Gastrocnemius medialis (tissue), 4 donors: ENCODE data around the gene C2CD4D. TPM values are rescaled to one million over a fixed set of nuclear protein-coding genes. Genes with fewer than 3 reads are reported as not detected.

ENCODE experiments used
- ATAC-seq, 2 donors: fragments of 150-250 bp; one replicate each; pipeline ENCODE4 v1.9.1; 2016
- DNase-seq, 2 donors: peaks; one replicate each; pipeline ENCODE4 v3.0.0-alpha.2; 2019
- H3K27ac ChIP-seq, 4 donors: fragments of 200-600 bp; sonication (generic); 1 replicate in 1 of 4; 2 replicates in 3 of 4; pipeline ENCODE4 v1.5.1; 2016 to 2018; ENCODE audit warnings: mild to moderate bottlenecking in 2 of 4, moderate library complexity in 1 of 4
- H3K27me3 ChIP-seq, 3 donors: fragments of 200-600 bp; sonication (generic) in 2 of 3; 1 replicate in 1 of 3; 2 replicates in 2 of 3; pipeline versions ENCODE4 v1.5.1 to v1.6.0; 2016 to 2019; ENCODE audit warnings: mild to moderate bottlenecking in 1 of 3, moderate library complexity in 1 of 3
- H3K36me3 ChIP-seq, 2 donors: fragments of 200-600 bp; sonication (generic) in 1 of 2; one replicate each; pipeline ENCODE4 v1.5.1; 2017 to 2018
- H3K4me1 ChIP-seq, 2 donors: fragments of 200-600 bp; sonication (generic) in 1 of 2; one replicate each; pipeline ENCODE4 v1.5.1; 2016 to 2017; ENCODE audit warnings: mild to moderate bottlenecking in 2 of 2
- H3K4me3 ChIP-seq, 4 donors: fragments of 200-600 bp; sonication (generic) in 3 of 4; 1 replicate in 1 of 4; 2 replicates in 3 of 4; pipeline ENCODE4 v1.5.1; 2016 to 2019; ENCODE audit warnings: mild to moderate bottlenecking in 2 of 4
- H3K9me3 ChIP-seq, 3 donors: fragments of 200-600 bp; sonication (generic) in 2 of 3; 1 replicate in 1 of 3; 2 replicates in 2 of 3; pipeline ENCODE4 v1.5.1; 2016 to 2019
- POLR2A ChIP-seq, 2 donors: fragments of 450-650 bp; IDR thresholded peaks; one replicate each; pipeline ENCODE4 v1.6.1; 2017; ENCODE audit warnings: antibody characterized with exemption in 2 of 2, mild to moderate bottlenecking in 2 of 2, moderate library complexity in 2 of 2
- in situ Hi-C, 4 donors: fragments of 200-750 bp; cut with MboI; loops; one replicate each; pipeline versions ENCODE4 v1.15.0 to v1.8.0; 2017; ENCODE audit warnings: low sequenced_read_pairs in 4 of 4
- intact Hi-C: fragments of 100-400 bp; cut with DNase I; formaldehyde crosslinking; loops from one replicate; pipeline ENCODE4 v1.15.1; 2023; ENCODE audit warnings: low total_unique reads
- total RNA-seq, 4 donors: library from RNA; depleted of rRNA; stranded (reverse); fragments of >200 nt; gene quantifications; one replicate each; pipeline versions ENCODE4 v1.1.0 to v1.2.3, GENCODE V29; 2016
- TF ChIP-seq, protein P1 (sequence below), 5 experiments: fragments of 450-650 bp in 3 of 5; fragments of 200-600 bp in 2 of 5; sonication (generic) in 2 of 5; IDR thresholded peaks in 4 of 5; conservative IDR thresholded peaks in 1 of 5; 1 replicate in 4 of 5; 2 replicates in 1 of 5; pipeline ENCODE4 v1.5.1; 2016 to 2019; ENCODE audit warnings: antibody characterized with exemption in 5 of 5, mild to moderate bottlenecking in 3 of 5, moderate library complexity in 3 of 5

The C2CD4D gene
- total RNA-seq, 4 donors from 2014 or later = not detected

DNA sequence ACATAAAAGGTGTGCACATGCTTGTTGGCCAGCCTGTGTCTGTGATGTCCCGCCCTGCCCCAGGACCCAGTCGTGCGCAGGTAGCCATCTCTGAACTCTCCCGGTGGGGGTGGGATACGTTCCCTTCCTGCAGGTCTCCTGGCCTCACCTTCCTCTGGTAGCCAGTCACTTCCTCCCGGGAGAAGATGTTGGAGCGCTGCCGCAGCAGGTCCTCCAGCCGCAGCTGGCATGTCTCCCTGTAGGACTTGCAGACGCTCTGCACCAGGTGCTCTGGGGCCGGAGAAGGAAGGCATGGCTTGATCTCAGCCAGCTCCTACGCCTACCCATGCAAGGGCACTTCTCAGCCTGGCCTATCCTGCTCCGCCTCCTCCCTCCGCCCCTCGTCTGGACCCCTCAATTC, 25.2 kb downstream of the C2CD4D start:
- H3K4me3 ChIP-seq = no peak overlapping the region
- in situ Hi-C loops = no loop called here
- H3K4me1 ChIP-seq = peaks cover 0 to 26% of the 10 kb centered on the region in 2 donors
- DNase-seq = no peak
- no peaks in the 10 kb centered on the region for H3K9me3 ChIP-seq
- no peaks in the 10 kb centered on the region for H3K27me3 ChIP-seq
- ATAC-seq = no peak
- no peak for TF ChIP-seq POLR2A (IDR thresholded peaks at IDR 0.05)
- TF ChIP-seq, protein P1, sequence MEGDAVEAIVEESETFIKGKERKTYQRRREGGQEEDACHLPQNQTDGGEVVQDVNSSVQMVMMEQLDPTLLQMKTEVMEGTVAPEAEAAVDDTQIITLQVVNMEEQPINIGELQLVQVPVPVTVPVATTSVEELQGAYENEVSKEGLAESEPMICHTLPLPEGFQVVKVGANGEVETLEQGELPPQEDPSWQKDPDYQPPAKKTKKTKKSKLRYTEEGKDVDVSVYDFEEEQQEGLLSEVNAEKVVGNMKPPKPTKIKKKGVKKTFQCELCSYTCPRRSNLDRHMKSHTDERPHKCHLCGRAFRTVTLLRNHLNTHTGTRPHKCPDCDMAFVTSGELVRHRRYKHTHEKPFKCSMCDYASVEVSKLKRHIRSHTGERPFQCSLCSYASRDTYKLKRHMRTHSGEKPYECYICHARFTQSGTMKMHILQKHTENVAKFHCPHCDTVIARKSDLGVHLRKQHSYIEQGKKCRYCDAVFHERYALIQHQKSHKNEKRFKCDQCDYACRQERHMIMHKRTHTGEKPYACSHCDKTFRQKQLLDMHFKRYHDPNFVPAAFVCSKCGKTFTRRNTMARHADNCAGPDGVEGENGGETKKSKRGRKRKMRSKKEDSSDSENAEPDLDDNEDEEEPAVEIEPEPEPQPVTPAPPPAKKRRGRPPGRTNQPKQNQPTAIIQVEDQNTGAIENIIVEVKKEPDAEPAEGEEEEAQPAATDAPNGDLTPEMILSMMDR (IDR thresholded peaks at IDR 0.05 in 4 of 5, conservative IDR thresholded peaks at IDR 0.05 in 1 of 5) = no peak
- no peak overlapping the region for H3K27ac ChIP-seq
- H3K36me3 ChIP-seq = peaks cover 0 to 54% of the 10 kb centered on the region in 2 donors
- intact Hi-C loops = no loop called here

DNA sequence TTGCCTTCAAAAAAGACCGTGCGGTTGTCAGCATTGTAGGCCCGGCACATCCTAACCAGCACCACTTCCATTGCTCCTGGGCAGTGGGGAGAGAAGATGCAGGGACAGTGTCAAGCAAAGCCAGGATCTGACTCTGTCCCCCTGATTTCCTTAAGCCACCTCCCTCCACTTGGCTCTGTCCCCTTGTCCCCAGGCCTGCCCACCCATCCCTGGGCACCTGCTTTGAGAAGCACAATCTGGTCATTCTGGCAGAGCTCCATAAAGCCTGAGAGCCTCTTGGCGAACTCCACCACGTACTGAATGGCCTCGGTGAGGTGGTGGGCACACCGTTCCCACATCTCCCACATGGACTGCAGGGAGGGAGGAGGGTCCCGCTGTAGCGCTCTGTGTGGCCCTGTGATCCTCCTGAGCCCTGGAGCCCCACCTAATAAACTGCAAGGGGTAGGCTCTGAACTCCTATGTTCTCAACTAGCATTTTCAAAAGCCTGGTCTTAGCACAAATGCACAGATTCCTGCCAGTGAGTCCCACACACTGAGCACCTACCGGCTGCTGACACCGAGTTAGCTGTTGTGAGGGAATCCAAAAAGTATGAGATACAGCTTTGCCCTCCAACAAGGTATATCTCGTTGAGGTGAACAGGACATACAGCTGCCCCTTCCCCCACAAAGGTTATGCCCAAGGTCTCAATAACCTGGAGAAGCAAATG, 26.2 kb downstream of the C2CD4D start:
- no peak overlapping the region for H3K4me3 ChIP-seq
- H3K36me3 ChIP-seq = peaks cover 0 to 57% of the 10 kb centered on the region in 2 donors
- no peaks in the 10 kb centered on the region for H3K9me3 ChIP-seq
- TF ChIP-seq, protein P1 (IDR thresholded peaks at IDR 0.05 in 4 of 5, conservative IDR thresholded peaks at IDR 0.05 in 1 of 5) = no peak
- no peak for TF ChIP-seq POLR2A (IDR thresholded peaks at IDR 0.05)
- no peaks in the 10 kb centered on the region for H3K27me3 ChIP-seq
- peak overlapping the region in 2 of 4 donors; percentile 0 to 13 for H3K27ac ChIP-seq
- peaks cover 0 to 23% of the 10 kb centered on the region in 2 donors for H3K4me1 ChIP-seq
- in situ Hi-C loops (no loop called here), intact Hi-C loops (no loop called here)
- ATAC-seq = no peak
- DNase-seq = no peak

GRCh38 chr1:151811181-151811580, 28.4 kb downstream of the C2CD4D start:
- no peaks in the 10 kb centered on the region for H3K27me3 ChIP-seq
- intact Hi-C loops = no loop called here
- peaks cover 3 to 23% of the 10 kb centered on the region in 2 donors for H3K4me1 ChIP-seq
- peak in 1 of 2 donors; percentile 66 for DNase-seq
- in situ Hi-C loops = no loop called here
- TF ChIP-seq POLR2A (IDR thresholded peaks at IDR 0.05) = no peak
- TF ChIP-seq, protein P1 (IDR thresholded peaks at IDR 0.05 in 4 of 5, conservative IDR thresholded peaks at IDR 0.05 in 1 of 5) = no peak
- ATAC-seq = peak; percentile 75 to 92
- peaks cover 0 to 49% of the 10 kb centered on the region in 2 donors for H3K36me3 ChIP-seq
- H3K4me3 ChIP-seq = no peak overlapping the region
- peak overlapping the region; percentile 33 to 65 (median 44) for H3K27ac ChIP-seq
- H3K9me3 ChIP-seq = no peaks in the 10 kb centered on the region

DNA sequence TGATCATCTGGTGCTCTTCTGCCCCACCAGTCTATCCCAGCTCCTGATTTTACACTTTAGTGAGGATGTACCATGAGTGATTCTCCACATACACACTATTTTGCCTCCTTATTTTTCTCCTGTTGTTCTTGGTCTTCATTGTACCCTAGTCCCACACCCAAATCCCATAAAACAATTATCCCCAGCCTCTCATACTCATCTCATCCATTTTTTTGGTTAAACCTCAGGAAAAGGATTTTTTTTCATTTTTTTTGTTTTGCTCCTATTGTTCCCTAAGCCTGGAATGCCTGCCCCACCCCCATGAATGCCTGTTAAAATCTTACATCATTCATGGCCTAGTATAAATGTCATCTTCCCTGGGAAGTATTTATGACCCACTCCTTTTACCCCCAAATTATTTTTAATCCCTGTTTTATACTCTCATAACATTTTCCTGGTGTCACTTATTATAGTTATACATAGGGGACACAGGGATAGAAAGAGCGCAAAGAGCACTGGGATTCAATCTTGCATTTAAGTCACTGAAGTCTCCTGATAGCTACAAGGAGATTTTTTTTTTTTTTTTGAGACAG, 29.5 kb downstream of the C2CD4D start:
- intact Hi-C loops (no loop called here), in situ Hi-C loops (no loop called here)
- H3K27ac ChIP-seq = peak overlapping the region in 3 of 4 donors; percentile 29 to 65 (median 36)
- H3K27me3 ChIP-seq = no peaks in the 10 kb centered on the region
- TF ChIP-seq, protein P1 (IDR thresholded peaks at IDR 0.05 in 4 of 5, conservative IDR thresholded peaks at IDR 0.05 in 1 of 5) = no peak
- TF ChIP-seq POLR2A (IDR thresholded peaks at IDR 0.05) = no peak
- no peak for DNase-seq
- H3K4me1 ChIP-seq = peaks cover 3 to 23% of the 10 kb centered on the region in 2 donors
- no peak for ATAC-seq
- peaks cover 0 to 38% of the 10 kb centered on the region in 2 donors for H3K36me3 ChIP-seq
- no peaks in the 10 kb centered on the region for H3K9me3 ChIP-seq
- H3K4me3 ChIP-seq = no peak overlapping the region
